B cell (primary cell): ENCODE data around the gene ECE1. TPM values are rescaled to one million over a fixed set of nuclear protein-coding genes. Genes with fewer than 3 reads are reported as not detected.

Experiments
- ATAC-seq: fragments of 200-7000 bp; cut with Tn5 transposase; one replicate; pipeline ENCODE4 v1.10.0; 2021; ENCODE audit warnings: low read depth, mild to moderate bottlenecking, moderate number of reproducible peaks, moderate library complexity
- CTCF ChIA-PET: fragments of 350-600 bp; sonication (Branson Sonifier 250); formaldehyde crosslinking; loops from one replicate; lab custom pipeline; 2021; ENCODE audit warnings: antibody characterized with exemption, inconsistent platforms; lab: Charles Lee
- POLR2A ChIA-PET: fragments of 350-600 bp; sonication (Branson Sonifier 250); formaldehyde crosslinking; loops from one replicate; lab custom pipeline; 2021; ENCODE audit warnings: antibody characterized with exemption; lab: Charles Lee
- DNase-seq: peaks from one replicate; pipeline ENCODE4 v3.0.0; 2013
- H2AFZ ChIP-seq: 2 replicates; pipeline ENCODE4 v1.6.1; 2012; ENCODE audit warnings: mild to moderate bottlenecking, low read depth, low read length; ENCODE audit not compliant: insufficient read depth, poor library complexity, severe bottlenecking
- H3K27ac ChIP-seq, 2 donors: 1 replicate in 1 of 2; 2 replicates in 1 of 2; pipeline ENCODE4 v1.5.1; 2012 to 2013; ENCODE audit warnings: low read length in 2 of 2, mild to moderate bottlenecking in 2 of 2, moderate library complexity in 1 of 2
- H3K27me3 ChIP-seq, 4 experiments: fragments of 200-600 bp in 1 of 4; sonication (generic) in 1 of 4; replicated peaks in 1 of 4; 1 replicate in 2 of 4; 2 replicates in 2 of 4; pipeline versions ENCODE4 v1.6.1 to v1.7.0; 2013 to 2016; ENCODE audit warnings: low read length in 3 of 4, mild to moderate bottlenecking in 2 of 4, mixed read lengths in 1 of 4, moderate library complexity in 1 of 4; ENCODE audit not compliant: insufficient read depth in 4 of 4, control insufficient read depth in 3 of 4; ENCODE audit errors: control extremely low read depth in 1 of 4
- H3K36me3 ChIP-seq, 2 experiments: replicated peaks in 1 of 2; 1 replicate in 1 of 2; 2 replicates in 1 of 2; pipeline versions ENCODE4 v1.6.1 to v1.7.1; 2013; ENCODE audit warnings: low read length in 1 of 2; ENCODE audit not compliant: insufficient read depth in 2 of 2, control insufficient read depth in 1 of 2; ENCODE audit errors: control extremely low read depth in 1 of 2, extremely low read depth in 1 of 2
- H3K4me1 ChIP-seq, 2 donors: fragments of 200-600 bp in 1 of 2; sonication (generic) in 1 of 2; 1 replicate in 1 of 2; 2 replicates in 1 of 2; pipeline versions ENCODE4 v1.5.1 to v1.6.1; 2013 to 2017; ENCODE audit warnings: low read length in 2 of 2; ENCODE audit not compliant: control insufficient read depth in 2 of 2, insufficient read depth in 2 of 2
- H3K4me2 ChIP-seq: replicated peaks from 2 replicates; pipeline ENCODE3; 2012; ENCODE audit warnings: mild to moderate bottlenecking, low read depth, low read length; ENCODE audit not compliant: poor library complexity, severe bottlenecking
- H3K4me3 ChIP-seq, 5 experiments: fragments of 200-600 bp in 1 of 5; sonication (generic) in 1 of 5; 1 replicate in 3 of 5; 2 replicates in 2 of 5; pipeline versions ENCODE4 v1.5.1 to v1.7.0; 2011 to 2016; ENCODE audit warnings: low read length in 4 of 5, mild to moderate bottlenecking in 4 of 5, low read depth in 2 of 5, control low read depth in 1 of 5, moderate library complexity in 1 of 5; ENCODE audit not compliant: insufficient read depth in 1 of 5; ENCODE audit errors: control extremely low read depth in 1 of 5, extremely low read depth in 1 of 5
- H3K79me2 ChIP-seq: fragments of 200-600 bp; sonication (generic); one replicate; pipeline ENCODE4 v1.6.0; 2016; ENCODE audit warnings: low read length; ENCODE audit not compliant: control insufficient read depth, insufficient read depth
- H3K9ac ChIP-seq: fragments of 200-600 bp; sonication (generic); 2 replicates; pipeline ENCODE4 v1.6.1; 2017; ENCODE audit warnings: mild to moderate bottlenecking, low read length, moderate library complexity
- H3K9me3 ChIP-seq, 3 donors: one replicate each; pipeline versions ENCODE4 v1.6.1 to v1.7.1; 2013; ENCODE audit warnings: low read length in 2 of 3; ENCODE audit not compliant: control insufficient read depth in 2 of 3, insufficient read depth in 1 of 3; ENCODE audit errors: control extremely low read depth in 1 of 3
- H4K20me1 ChIP-seq: 2 replicates; pipeline ENCODE4 v1.6.0; 2012; ENCODE audit warnings: mild to moderate bottlenecking, low read length; ENCODE audit not compliant: insufficient read depth, control insufficient read depth, poor library complexity, severe bottlenecking
- H3K27ac Mint-ChIP-seq: one replicate; pipeline ENCODE4 v1.8.0; 2021; ENCODE audit warnings: mixed read lengths
- H3K27me3 Mint-ChIP-seq: one replicate; pipeline ENCODE4 v1.8.0; 2021; ENCODE audit warnings: mixed read lengths
- H3K4me1 Mint-ChIP-seq: one replicate; pipeline ENCODE4 v1.8.0; 2021; ENCODE audit warnings: mixed read lengths
- H3K4me3 Mint-ChIP-seq: one replicate; pipeline ENCODE4 v1.8.0; 2021; ENCODE audit warnings: mixed read lengths
- H3K9me3 Mint-ChIP-seq: one replicate; pipeline ENCODE4 v1.8.0; 2022; ENCODE audit warnings: mixed read lengths; ENCODE audit not compliant: insufficient read depth
- EZH2 ChIP-seq: IDR thresholded peaks from 2 replicates; pipeline ENCODE4 v1.6.1; 2012; ENCODE audit warnings: borderline replicate concordance, low read depth, mild to moderate bottlenecking, moderate library complexity, low read length; ENCODE audit not compliant: insufficient read depth, poor library complexity, severe bottlenecking
- WGBS: methylation state at CpG from one replicate; pipeline ENCODE4 v1.1.5; 2013; ENCODE audit warnings: missing lambda C conversion rate; ENCODE audit not compliant: insufficient coverage; 5-methylcytosine and 5-hydroxymethylcytosine counted together
- intact Hi-C: fragments of 100-400 bp; cut with micrococcal nuclease; formaldehyde crosslinking; loops from one replicate; pipeline ENCODE4 v1.10.0; 2022
- polyA plus RNA-seq: library from polyadenylated mRNA; depleted of rRNA; stranded (reverse); fragments of >200 nt; gene quantifications from 2 replicates; pipeline ENCODE4 v1.2.3, GENCODE V29; 2012
- total RNA-seq, 2 donors: library from RNA; stranded (reverse); fragments of 120-200 nt in 1 of 2; gene quantifications; 1 replicate in 1 of 2; 2 replicates in 1 of 2; pipeline versions ENCODE4 v1.2.3 to v1.2.4, GENCODE V29; 2013 to 2022
- TF ChIP-seq, protein P1 (sequence below): fragments of 200-600 bp; IDR thresholded peaks from one replicate; pipeline ENCODE4 v1.8.0; 2022; ENCODE audit warnings: antibody characterized with exemption, mild to moderate bottlenecking

The ECE1 gene
- total and polyA plus RNA-seq, 2 donors (not counting 1 experiment from before 2014, with no cell fraction given), result 46.7 to 133 TPM

DNA sequence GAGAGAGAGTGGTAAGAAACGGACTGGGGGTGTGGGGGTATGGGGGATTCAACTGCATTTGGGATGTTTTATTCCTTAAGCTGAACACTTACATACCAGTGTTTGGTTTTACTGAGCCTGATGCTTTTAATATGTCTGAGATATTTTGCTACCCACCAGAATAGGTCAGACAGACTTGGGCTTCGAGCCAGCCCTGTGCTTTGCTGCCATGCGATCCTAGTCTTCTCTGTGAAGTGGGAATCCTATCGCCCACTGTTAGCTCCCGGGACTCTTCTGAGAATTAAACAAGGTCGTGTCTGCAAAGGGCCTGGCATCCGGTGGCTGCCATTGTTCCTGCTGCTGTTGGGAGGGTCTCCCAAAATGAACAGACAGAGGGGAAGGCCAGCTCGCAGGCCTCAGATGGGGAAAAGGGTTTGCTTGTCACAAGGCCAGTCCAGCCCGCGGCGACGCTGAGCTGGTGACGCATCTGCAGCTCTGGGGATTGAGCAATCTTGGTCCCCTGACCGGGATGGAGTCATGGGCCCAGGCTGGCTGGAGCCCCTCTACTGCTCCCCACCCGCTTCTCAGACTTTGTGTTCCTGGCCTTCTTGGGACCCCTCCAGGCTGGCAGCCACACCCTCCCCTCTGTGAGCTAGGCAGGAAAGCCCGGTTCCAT lies 26.9 kb upstream of the ECE1 start:
- intact Hi-C loops, result no loop called here
- no peaks in the 10 kb centered on the region for H3K27me3 ChIP-seq
- peaks cover 41% of the 10 kb centered on the region for H4K20me1 ChIP-seq
- no peak overlapping the region for H2AFZ ChIP-seq
- ChIA-PET CTCF (interaction anchor here (0.8 to 1.9 kb wide), 2 partner anchors 31 to 47 kb away, joined by 3 to 4 read pairs; no protein-coding TSS in a partner anchor), POLR2A (interaction anchor here (0.6 kb wide), 1 partner anchor 20 kb away, joined by 4 read pairs; no protein-coding TSS in a partner anchor)
- H3K4me1 Mint-ChIP-seq, result peaks cover 34% of the 10 kb centered on the region
- H3K27ac Mint-ChIP-seq, result no peak overlapping the region
- no peaks in the 10 kb centered on the region for H3K9me3 Mint-ChIP-seq
- H3K79me2 ChIP-seq, result peaks cover 97% of the 10 kb centered on the region
- DNase-seq (no peak), ATAC-seq (no peak)
- H3K27me3 Mint-ChIP-seq, result no peaks in the 10 kb centered on the region
- no peak overlapping the region for H3K4me3 ChIP-seq
- no peak overlapping the region for H3K27ac ChIP-seq
- TF ChIP-seq, protein P1, sequence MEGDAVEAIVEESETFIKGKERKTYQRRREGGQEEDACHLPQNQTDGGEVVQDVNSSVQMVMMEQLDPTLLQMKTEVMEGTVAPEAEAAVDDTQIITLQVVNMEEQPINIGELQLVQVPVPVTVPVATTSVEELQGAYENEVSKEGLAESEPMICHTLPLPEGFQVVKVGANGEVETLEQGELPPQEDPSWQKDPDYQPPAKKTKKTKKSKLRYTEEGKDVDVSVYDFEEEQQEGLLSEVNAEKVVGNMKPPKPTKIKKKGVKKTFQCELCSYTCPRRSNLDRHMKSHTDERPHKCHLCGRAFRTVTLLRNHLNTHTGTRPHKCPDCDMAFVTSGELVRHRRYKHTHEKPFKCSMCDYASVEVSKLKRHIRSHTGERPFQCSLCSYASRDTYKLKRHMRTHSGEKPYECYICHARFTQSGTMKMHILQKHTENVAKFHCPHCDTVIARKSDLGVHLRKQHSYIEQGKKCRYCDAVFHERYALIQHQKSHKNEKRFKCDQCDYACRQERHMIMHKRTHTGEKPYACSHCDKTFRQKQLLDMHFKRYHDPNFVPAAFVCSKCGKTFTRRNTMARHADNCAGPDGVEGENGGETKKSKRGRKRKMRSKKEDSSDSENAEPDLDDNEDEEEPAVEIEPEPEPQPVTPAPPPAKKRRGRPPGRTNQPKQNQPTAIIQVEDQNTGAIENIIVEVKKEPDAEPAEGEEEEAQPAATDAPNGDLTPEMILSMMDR, result no peak
- no peak for TF ChIP-seq EZH2
- WGBS, result 97% methylated on average over 15 of the region's 16 CpGs
- H3K4me1 ChIP-seq, result peaks cover 0 to 2% of the 10 kb centered on the region in 2 donors
- H3K4me2 ChIP-seq, result no peak overlapping the region
- no peaks in the 10 kb centered on the region for H3K9me3 ChIP-seq
- H3K9ac ChIP-seq, result no peak overlapping the region
- H3K4me3 Mint-ChIP-seq, result no peak overlapping the region
- H3K36me3 ChIP-seq, result peaks cover 0 to 27% of the 10 kb centered on the region in 2 experiments

DNA sequence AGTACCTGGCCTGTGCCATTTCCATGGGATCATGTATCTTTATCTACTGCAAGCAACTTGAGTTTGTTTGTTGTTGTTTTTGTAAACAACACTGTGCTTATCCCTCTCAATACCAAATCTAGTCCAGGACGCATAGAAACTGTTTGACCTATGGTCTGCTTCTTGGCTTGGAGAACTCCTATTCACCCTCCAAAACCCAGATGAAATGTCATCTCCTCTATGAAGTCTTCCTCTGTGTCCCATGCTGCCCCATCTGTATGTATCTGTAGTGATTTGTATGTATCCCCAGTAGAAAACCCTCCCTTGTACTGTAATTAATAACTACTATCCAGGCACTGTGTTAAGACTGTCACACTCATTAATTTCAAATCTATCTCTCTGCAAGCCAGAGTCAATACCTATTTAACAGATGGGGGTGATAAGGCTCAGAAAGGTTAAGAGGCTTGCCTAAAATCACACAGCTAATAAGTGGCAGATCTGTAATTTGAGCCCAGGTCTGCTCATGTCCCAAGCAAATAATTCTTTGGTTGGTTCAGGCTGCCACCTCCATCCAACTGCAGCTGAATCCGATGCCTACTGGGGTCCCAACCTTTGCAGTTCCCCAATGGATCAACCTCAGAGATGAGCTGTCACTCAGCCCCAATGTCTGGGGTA lies 24.6 kb upstream of the ECE1 start:
- Mint-ChIP-seq H3K27ac (no peak overlapping the region), H3K4me1 (peaks cover 36% of the 10 kb centered on the region), H3K27me3 (no peaks in the 10 kb centered on the region), H3K9me3 (no peaks in the 10 kb centered on the region), H3K4me3 (no peak overlapping the region)
- POLR2A ChIA-PET, result no interaction called here
- Histone ChIP-seq H3K27ac (no peak overlapping the region), H3K4me2 (no peak overlapping the region), H3K9me3 (peaks cover 0 to 8% (median 0%) of the 10 kb centered on the region in 3 donors), H2AFZ (no peak overlapping the region), H3K4me3 (no peak overlapping the region), H3K27me3 (no peaks in the 10 kb centered on the region), H3K4me1 (peaks cover 0 to 6% of the 10 kb centered on the region in 2 donors), H3K79me2 (peaks cover 95% of the 10 kb centered on the region), H3K36me3 (peaks cover 0 to 19% of the 10 kb centered on the region in 2 experiments), H4K20me1 (peaks cover 55% of the 10 kb centered on the region), H3K9ac (no peak overlapping the region)
- TF ChIP-seq EZH2, result no peak
- TF ChIP-seq, protein P1, result no peak
- WGBS, result 100% methylated on average over 1 of the region's 2 CpGs
- ATAC-seq (no peak), DNase-seq (no peak)
- CTCF ChIA-PET, result interaction anchor here (1.2 to 3.5 kb wide), 4 partner anchors 10 to 53 kb away, joined by 3 to 13 read pairs (median 6); no protein-coding TSS in a partner anchor
- intact Hi-C loops, result no loop called here
